Skeletal muscle satellite cell (primary cell): ENCODE results near the gene SPTSSB.

Experiments used
- H3K27me3 ChIP-seq: 2 replicates; pipeline ENCODE4 v1.7.0; 2013; ENCODE audit warnings: low read length; ENCODE audit not compliant: control insufficient read depth, insufficient read depth
- H3K36me3 ChIP-seq: 2 replicates; pipeline ENCODE4 v1.7.0; 2013; ENCODE audit warnings: mild to moderate bottlenecking, control low read depth, low read length; ENCODE audit not compliant: insufficient read depth
- H3K4me1 ChIP-seq: 2 replicates; pipeline ENCODE4 v1.7.0; 2013; ENCODE audit warnings: low read length; ENCODE audit not compliant: control insufficient read depth, insufficient read depth
- H3K4me2 ChIP-seq: 2 replicates; pipeline ENCODE4 v1.7.0; 2013; ENCODE audit warnings: mild to moderate bottlenecking, low read length
- H3K4me3 ChIP-seq: 2 replicates; pipeline ENCODE4 v1.7.0; 2013; ENCODE audit warnings: low read length
- H3K9ac ChIP-seq: 2 replicates; pipeline ENCODE4 v1.7.0; 2013; ENCODE audit warnings: mild to moderate bottlenecking, low read depth, low read length, moderate library complexity
- H3K9me3 ChIP-seq: replicated peaks from 2 replicates; pipeline ENCODE4 v1.7.0; 2013; ENCODE audit warnings: mild to moderate bottlenecking, control low read depth, low read length

Gene SPTSSB

DNA sequence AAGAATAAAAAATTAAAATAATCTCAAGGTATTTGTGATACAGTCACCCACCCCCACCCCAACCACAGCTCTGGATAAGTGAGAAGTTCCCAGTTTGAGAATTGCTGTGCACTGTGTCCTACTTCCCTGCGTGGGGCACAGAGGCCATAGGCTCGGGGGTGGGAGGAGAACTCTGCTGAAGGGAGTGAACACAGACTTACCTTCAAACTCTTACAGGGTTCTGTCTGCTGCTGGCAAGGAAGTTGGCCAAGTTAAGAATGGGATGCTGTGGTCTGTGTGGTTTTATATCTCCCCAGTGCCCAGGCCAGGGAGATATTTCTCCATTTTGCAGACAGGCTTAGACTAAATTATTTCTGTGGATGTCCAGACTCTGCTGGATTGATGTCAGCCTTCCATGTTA is 37.6 kb downstream of the SPTSSB start:
- Histone ChIP-seq H3K4me1 (no peaks in the 10 kb centered on the region), H3K9me3 (no peaks in the 10 kb centered on the region), H3K9ac (no peak overlapping the region), H3K36me3 (no peaks in the 10 kb centered on the region), H3K4me2 (no peak overlapping the region), H3K4me3 (no peak overlapping the region), H3K27me3 (peaks cover 16% of the 10 kb centered on the region)

DNA sequence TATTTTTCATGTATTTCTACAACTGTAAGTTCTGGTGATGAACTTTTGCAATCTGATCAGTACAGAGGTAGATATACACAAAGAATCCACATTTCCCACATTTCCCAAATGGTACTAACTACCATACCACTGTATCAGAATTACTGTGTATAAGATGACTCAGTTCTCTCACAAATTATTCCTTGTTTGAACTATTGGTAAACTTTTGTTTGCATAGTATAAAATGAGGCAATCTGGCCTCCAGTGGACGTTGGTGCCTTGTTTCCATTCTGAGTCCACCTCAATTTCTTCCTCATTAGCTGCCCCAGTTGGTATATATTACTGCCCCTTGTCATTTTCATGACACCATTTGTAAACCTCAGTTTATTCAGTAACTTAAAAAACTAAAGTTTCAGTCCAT is 38.5 kb downstream of the SPTSSB start:
- Histone ChIP-seq H3K9ac (no peak overlapping the region), H3K4me3 (no peak overlapping the region), H3K4me2 (no peak overlapping the region), H3K9me3 (no peaks in the 10 kb centered on the region), H3K36me3 (no peaks in the 10 kb centered on the region), H3K27me3 (peaks cover 18% of the 10 kb centered on the region), H3K4me1 (no peaks in the 10 kb centered on the region)

DNA sequence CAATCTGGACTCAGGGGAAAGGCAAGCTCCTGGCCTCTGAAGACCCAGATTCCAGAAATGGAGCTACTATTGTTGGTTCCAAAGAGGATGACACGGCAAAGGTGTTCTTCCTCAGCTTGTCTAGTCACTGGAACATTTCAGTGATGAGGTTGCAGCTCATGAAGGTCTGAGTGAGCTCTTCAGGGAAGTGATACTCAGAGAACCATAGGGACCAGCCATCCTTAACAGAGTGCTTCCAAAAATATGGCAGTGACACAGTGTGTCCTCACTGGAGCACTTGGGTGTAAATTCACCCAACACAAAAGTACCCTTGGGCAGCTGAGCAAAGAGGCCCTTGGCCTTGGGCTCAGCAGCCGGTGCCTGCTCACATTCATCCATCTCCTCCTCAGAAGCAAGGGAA is 46.3 kb downstream of the SPTSSB start:
- Histone ChIP-seq H3K4me1 (no peaks in the 10 kb centered on the region), H3K4me3 (no peak overlapping the region)

DNA sequence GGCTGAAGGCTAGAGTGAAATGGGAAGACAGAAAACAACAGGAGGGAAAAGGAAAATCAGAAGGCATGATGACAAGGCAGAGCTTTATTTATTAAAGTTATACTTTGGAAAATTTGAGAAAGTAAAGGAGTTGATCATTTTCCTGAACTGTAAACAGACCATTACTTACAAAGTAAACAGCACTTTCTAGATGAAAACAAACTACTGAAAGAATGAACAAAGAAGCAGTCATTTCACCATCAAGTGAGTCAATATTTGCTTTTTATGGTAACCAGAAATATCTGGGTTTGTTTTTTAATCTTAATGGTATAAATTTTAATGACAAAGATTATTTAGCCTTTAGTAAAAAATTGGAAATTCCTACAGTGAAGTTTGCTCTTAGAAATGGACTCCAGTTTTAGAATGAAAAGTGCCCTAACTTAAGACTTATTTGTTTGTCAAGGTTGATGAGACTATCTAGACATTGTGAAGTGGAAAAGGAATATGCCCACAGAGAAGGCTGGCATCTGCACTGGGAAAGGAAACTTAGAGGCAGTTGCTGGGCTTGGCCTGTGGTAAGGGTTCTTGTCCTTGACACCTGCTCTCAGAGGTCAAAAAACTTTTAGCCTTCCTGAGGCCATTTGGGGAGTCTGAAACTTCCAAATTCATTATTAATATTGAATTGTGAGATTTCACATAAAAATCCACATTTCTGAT is 47.2 kb downstream of the SPTSSB start:
- Histone ChIP-seq H3K4me2 (no peak overlapping the region), H3K27me3 (peaks cover 2% of the 10 kb centered on the region), H3K9me3 (no peaks in the 10 kb centered on the region), H3K4me1 (no peaks in the 10 kb centered on the region), H3K9ac (no peak overlapping the region), H3K4me3 (no peak overlapping the region), H3K36me3 (no peaks in the 10 kb centered on the region)

More for the DNA sequence above, 46.3 kb downstream of the SPTSSB start:
- H3K4me2 ChIP-seq = no peak overlapping the region
- no peaks in the 10 kb centered on the region for H3K36me3 ChIP-seq
- peaks cover 2% of the 10 kb centered on the region for H3K27me3 ChIP-seq
- no peaks in the 10 kb centered on the region for H3K9me3 ChIP-seq
- no peak overlapping the region for H3K9ac ChIP-seq

DNA sequence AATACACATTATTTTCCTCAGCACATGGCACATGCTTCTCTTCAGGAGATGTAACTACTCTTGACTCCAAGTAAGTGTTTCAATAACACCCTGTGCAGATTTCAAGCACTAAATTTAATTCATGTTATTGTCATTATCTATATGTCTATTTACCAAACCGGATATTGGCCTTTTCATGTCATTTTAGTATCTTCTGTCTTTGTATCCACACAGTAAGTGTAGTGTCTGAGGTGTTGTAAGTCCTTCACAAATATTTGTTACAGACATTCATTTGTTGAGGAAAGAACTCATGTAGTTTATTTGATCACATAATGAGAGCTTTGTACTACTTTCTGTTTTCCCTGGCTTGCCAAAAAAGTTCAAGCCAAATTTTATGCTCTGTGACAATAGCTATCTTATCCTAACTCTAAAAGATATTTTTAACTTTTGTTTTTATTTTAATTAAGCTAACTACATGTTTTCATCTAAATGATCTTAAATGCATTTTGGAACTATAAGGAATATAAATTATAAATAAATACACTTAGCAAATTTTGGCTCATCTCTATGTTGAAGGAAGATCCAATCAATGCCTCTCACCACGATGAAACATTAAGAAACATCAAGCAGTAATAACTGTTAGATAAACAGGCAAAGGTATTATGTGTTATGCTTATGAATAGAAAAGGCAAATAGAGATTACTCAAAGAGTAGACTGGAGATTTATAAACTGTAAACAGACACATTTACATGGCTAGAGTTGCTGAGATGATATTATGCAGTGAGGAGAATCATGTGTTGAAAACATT is 48.3 kb downstream of the SPTSSB start:
- Histone ChIP-seq H3K9ac (no peak overlapping the region), H3K4me1 (no peaks in the 10 kb centered on the region), H3K4me3 (no peak overlapping the region), H3K27me3 (peaks cover 2% of the 10 kb centered on the region), H3K9me3 (no peaks in the 10 kb centered on the region), H3K36me3 (no peaks in the 10 kb centered on the region), H3K4me2 (no peak overlapping the region)

DNA sequence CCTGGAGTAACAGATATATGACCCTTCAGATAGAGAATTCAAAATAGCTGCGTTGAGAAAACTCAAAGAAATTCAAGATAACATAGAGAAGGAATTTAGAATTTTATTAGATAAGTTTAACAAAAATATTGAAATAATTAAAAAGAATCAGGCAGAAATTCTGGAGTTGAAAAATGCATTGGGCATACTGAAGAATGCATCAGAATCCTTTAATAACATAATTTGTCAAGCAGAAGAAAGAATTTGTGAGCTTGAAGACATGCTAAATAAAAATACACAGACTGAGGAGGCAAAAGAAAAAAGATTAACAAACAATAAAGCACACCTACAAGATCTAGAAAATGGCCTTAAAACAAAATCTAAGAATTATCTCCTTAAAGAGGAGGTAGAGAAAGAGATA is 50.5 kb downstream of the SPTSSB start:
- Histone ChIP-seq H3K36me3 (no peaks in the 10 kb centered on the region), H3K9me3 (no peaks in the 10 kb centered on the region), H3K27me3 (no peaks in the 10 kb centered on the region), H3K9ac (no peak overlapping the region), H3K4me1 (no peaks in the 10 kb centered on the region), H3K4me3 (no peak overlapping the region), H3K4me2 (no peak overlapping the region)

DNA sequence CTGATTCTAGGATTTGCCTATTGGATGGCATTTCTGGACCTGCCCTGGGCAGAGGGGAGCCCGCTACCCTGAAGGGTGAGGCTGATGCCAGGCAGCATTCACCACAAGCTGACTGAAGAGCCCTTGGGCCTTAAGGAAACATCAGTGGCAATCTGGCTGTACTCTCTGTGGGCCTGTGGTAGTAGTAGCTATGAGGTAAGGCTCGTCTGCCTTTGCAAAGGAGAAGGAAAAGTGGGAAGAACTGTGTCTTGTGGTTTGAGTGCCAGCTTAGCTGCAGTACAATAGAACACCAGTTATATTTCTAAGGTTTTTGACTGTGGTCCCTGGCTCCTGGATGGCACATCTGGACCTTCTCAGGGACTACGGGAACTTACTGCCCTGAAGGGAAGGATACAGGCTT is 51.5 kb downstream of the SPTSSB start:
- Histone ChIP-seq H3K9me3 (no peaks in the 10 kb centered on the region), H3K36me3 (no peaks in the 10 kb centered on the region), H3K27me3 (no peaks in the 10 kb centered on the region), H3K4me3 (no peak overlapping the region), H3K4me2 (no peak overlapping the region), H3K9ac (no peak overlapping the region), H3K4me1 (no peaks in the 10 kb centered on the region)

DNA sequence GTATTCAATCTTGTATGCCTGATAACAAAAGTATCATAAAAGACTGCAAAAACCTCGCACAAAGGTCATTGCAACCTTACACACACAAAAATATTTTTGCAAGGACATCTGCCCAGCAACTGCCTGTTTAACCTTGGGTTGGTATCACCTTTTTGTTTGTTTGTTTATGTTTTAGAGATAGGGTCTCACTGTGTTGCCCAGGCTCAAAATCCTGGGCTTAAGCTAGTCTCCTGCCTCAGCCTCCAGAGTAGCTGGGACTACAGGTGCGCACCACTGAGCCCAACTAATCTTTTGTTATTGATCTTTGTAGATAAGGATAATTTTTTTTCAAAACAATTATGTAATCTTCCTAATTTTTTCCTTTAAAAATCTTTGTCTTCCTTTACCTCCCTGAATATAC is 54.2 kb downstream of the SPTSSB start:
- no peaks in the 10 kb centered on the region for H3K27me3 ChIP-seq
- H3K9me3 ChIP-seq = no peaks in the 10 kb centered on the region
- H3K9ac ChIP-seq = no peak overlapping the region
- no peak overlapping the region for H3K4me2 ChIP-seq
- H3K36me3 ChIP-seq = no peaks in the 10 kb centered on the region
- no peaks in the 10 kb centered on the region for H3K4me1 ChIP-seq
- no peak overlapping the region for H3K4me3 ChIP-seq

DNA sequence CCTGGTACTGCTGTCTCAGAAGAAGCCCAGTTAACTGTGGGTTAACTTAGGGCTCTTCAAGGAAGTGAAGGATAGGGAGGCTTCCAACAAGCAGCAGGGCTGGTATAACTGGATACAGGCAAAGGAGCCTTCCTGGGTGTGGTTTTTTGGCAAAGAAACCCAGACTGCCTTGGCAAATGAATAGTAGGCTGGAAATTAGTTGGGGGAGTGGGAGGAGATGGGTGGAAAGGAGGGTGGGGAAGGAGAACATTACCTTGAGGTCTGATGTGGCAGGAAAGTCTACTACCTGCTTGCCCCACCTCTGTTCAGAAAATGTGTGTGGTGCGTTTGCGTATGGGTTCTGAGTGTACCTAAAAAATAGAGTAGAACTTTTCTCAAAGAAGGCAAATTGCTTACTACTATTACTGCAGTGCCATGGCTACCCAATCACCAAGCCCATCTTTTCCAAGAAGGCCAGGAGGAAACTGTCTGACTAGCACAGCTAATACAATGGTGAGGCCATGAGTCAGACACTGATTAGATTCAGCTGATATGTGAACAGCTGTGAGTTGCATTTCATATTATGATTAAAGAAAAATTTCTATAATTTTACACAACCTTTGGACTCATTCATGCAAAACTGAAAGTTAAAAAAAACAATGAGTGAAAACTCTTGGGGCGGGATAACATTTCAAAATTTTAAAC is 55.2 kb downstream of the SPTSSB start:
- Histone ChIP-seq H3K27me3 (no peaks in the 10 kb centered on the region), H3K4me1 (no peaks in the 10 kb centered on the region), H3K36me3 (no peaks in the 10 kb centered on the region), H3K9me3 (no peaks in the 10 kb centered on the region), H3K9ac (no peak overlapping the region), H3K4me3 (no peak overlapping the region), H3K4me2 (no peak overlapping the region)

DNA sequence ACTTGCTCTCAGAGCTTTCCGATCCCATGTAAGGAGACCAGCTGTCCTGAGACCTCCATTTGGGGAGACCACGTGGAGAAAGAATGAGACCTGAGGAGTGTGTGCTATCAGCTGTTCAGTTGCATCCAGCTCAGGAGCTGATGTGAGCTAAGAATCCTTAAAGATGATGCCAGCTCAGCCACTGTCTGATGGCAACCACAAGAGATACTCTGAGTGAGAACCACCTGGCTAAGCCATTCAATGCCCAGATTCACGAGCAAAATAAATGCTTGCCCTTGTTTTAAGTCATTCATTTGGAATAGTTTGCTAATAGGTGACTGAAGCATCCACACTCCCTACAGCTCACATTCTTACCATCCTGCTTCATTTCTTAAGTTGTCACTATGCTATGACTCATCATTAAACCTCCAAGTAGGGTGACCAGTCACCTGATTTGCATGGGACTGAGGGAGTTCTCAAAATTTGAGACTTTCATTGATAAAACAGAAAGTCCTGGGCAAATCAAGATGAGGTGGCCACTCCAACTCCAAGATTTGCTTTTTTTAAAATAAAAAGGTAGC is 56.4 kb downstream of the SPTSSB start:
- no peak overlapping the region for H3K4me2 ChIP-seq
- no peaks in the 10 kb centered on the region for H3K9me3 ChIP-seq
- no peaks in the 10 kb centered on the region for H3K27me3 ChIP-seq

DNA sequence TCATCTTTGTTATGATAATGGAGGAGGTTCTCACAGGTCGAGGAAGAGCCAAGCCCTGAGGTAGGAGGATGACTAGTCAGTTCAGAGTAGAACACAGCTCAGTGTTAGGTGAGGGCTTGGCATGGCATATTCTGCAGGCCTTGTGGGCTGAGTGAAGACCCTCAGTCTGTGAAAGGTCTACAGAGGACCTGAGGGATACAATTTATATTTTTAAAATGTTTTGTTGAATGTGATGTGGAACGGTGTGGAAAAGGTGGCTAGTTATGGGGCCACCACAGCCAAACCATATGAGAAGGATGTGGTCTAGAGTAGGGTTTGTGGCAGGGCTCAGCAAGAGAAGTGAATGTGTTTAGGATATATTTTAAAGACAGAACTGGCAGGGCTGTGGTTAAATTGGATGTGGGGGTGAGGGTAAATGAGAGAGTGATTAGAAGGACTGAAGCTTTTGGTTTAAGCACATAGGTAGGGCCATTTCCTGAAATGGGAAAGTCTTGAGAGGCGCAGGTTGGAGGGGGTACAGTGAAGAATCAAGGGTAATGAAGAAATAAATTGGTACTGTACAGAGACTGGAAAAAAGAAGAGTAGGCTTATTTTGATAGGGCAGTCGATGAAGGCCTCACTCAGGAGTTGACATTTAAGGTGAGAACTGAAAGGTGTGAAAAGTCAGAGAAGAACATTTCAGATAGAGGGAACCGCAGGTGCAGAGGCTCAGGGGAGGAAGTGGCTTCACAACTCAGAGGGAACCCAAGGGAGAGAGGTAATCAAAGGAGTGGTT is 60.5 kb downstream of the SPTSSB start:
- Histone ChIP-seq H3K36me3 (no peaks in the 10 kb centered on the region), H3K4me2 (no peak overlapping the region), H3K9ac (no peak overlapping the region), H3K27me3 (no peaks in the 10 kb centered on the region), H3K4me3 (no peak overlapping the region), H3K4me1 (no peaks in the 10 kb centered on the region), H3K9me3 (no peaks in the 10 kb centered on the region)

More for the DNA sequence above, 56.4 kb downstream of the SPTSSB start:
- no peaks in the 10 kb centered on the region for H3K4me1 ChIP-seq
- no peak overlapping the region for H3K4me3 ChIP-seq
- H3K36me3 ChIP-seq = no peaks in the 10 kb centered on the region
- H3K9ac ChIP-seq = no peak overlapping the region
